HG02870 (cell line): ENCODE results near the gene VKORC1L1.
A peak's percentile ranks its signal among the peaks of the same experiment; 100 is the strongest.
"Not testable (repeated sequence)": the region's sequence is repeated elsewhere in the genome, so short reads cannot be mapped to it uniquely, and the experiment has no call there.

Experiments used
- ATAC-seq: cut with Tn5 transposase; IDR thresholded peaks from one replicate; pipeline ENCODE4 v1.9.1; 2021; ENCODE audit warnings: mild to moderate bottlenecking, moderate library complexity; ENCODE audit not compliant: unreplicated experiment

The VKORC1L1 gene

DNA sequence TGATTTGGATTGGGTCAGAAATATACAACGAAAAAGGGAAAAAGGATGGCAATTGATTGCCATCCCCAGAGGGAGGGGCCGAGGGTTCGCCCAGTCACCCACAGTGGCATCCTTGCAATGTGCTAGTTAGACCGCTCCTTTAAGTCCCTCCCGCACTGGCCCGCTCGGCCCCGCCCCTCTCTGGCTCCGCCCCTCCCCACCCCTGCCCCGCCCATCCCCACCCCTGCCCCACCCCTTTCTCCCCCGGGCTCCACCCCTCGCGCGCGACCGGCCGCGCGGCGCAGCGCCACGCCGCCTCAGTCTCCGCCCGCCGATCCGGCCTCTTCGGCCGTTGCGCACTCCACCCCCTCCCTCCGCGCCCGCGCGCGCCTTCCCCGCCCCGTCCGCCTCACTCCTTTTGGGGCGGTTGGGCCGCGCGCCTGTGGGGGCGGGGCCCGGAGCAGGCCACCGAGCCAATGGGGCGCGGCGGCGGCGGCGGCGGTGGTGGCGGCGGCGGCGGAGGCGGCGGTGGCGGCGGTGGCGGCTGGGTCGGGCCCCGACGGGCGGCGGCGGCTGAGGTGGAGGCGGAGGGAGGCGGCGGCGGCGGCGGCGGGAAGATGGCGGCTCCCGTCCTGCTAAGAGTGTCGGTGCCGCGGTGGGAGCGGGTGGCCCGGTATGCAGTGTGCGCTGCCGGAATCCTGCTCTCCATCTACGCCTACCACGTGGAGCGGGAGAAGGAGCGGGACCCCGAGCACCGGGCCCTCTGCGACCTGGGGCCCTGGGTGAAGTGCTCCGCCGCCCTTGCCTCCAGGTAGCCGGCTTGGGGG, at the start of gene VKORC1L1:
Gene VKORC1L1, plus strand, starts transcription at position 299 of the 806 bp plus-strand sequence. Its CDS starts 298 bp downstream, at position 597.
- ATAC-seq: peak; percentile 81

DNA sequence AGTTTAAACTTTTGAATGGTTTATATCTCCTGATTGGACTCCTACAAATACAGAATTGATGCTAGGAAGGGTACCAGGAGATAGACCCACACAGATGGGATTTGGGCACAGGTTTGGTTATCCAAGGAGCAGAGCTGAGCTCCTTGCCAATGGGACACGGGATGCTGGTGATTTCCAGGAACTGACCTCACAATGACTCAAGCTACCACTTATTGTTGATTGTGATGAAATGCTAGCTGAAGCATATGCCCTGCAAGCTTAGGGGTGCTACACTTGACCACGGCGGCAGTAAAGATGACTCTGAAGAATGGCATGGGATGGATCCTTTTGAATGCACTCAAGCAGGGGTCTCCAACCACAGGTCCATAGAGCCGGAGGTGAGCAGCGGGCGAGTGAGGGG, 45.5 kb upstream of the VKORC1L1 start:
- no peak for ATAC-seq

DNA sequence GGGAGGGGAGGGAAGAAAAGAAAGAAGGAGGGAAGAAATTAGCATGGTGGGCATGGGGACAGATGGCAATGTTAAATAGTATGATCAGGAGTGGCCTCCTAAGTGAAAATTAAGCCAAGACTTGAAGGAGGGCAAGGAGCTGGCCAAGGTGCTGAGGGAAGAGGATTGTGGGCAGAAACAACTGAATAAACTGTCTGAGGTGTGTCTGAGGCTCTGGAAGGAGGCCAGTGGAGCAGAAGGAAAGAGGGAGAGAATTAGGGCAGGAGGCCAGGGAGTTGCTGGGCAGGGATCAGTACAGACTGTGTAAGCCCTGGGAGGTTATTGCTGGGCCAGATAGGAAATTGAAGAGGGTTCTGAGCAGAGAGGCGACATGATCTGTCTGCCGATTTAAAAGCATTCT, 40.6 kb upstream of the VKORC1L1 start:
- ATAC-seq: no peak

DNA sequence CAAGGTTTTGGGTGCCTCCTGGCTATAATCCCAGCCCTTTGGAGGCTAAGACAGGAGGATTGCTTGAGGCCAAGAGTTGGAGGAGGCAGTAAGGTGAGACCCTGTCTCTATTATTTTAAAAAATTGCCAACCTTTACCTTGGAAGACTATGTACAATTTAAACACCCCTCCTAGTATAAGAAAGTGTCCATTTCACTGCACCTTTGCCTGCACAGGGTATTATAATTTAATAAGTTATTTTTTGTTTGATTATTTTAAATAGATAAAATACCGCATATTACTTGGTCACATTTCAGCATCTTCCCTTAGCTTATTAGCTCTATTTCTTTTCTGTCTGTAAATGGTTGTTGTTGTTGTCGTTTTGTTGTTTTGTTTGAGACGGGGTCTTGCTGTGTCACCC, 36.2 kb upstream of the VKORC1L1 start:
- ATAC-seq: not testable (repeated sequence)

DNA sequence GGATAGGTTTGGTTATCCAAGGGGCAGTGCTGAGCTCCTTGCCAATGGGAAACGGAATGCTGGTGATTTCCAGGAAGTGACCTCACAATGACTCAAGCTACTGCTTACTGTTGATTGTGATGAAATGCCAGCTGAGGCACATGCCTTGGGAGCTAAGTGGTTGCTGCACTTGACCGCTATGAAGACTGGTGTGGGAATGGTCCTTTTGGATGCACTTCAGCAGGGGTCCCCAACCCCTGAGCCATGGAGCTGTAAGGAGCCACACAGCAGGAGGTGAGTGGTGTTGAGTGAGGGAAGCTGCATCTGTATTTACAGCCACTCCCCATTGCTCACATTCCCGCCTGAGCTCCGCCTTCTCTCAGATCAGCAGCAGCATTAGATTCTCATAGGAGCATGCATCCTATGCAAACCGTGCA, 35.3 kb upstream of the VKORC1L1 start:
- ATAC-seq: not testable (repeated sequence)

DNA sequence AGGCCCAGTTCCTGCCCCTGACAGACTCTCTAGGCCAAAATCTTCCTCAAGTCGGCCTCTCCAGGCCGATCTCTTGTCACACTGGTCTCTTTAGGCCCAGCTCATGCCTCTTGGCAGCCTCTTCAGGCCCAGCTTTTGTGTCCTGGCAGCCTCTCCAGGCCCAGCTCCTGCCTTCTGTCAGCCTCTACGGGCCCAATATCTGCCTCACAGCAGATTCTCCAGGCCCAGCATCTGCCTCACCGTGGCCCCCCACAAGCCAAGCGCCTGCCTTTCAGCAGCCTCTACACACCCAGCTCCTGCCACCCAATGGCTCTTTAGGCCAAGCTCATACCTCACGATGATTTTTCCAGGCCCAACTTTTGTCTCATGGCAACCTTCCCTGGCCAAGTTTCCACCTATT, 33.0 kb upstream of the VKORC1L1 start:
- ATAC-seq: no peak

DNA sequence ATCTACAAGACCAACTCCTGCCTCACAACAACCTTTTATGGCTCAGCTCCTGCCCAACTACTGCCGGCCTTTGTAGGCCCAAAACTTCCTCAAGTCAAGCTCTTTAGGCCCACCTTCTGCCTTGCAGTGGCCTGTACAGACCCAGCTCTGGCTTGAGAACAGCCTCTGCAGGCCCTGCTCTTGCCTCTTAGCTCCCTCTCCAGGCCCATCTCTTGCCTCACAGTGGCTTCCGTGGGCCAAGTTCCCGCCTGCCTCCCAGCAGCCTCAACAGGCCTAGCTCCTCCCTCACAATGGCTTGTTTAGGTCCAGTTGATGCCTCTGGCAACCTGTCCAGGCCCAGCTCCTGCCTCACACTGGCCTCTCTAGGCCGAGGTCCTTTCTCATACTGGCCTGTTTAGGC, 32.4 kb upstream of the VKORC1L1 start:
- ATAC-seq: peak; percentile 89

DNA sequence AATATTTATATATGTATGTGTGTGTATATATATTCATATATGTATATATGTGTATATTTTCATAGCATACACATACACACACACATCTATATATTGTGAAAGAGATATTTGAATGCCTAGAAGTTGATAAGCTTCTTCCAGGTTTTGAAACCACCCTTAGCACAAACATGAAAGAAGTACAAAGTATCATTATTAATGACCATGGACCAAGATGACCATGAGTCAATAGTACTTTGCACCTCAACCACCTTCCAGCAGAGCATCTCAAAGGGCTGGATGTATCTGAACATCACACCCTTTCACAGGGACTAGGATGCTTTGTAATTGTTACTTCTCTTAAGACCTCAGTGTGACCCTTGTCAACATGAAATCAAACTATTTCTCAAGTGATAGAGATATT, 29.3 kb upstream of the VKORC1L1 start:
- ATAC-seq: not testable (repeated sequence)

DNA sequence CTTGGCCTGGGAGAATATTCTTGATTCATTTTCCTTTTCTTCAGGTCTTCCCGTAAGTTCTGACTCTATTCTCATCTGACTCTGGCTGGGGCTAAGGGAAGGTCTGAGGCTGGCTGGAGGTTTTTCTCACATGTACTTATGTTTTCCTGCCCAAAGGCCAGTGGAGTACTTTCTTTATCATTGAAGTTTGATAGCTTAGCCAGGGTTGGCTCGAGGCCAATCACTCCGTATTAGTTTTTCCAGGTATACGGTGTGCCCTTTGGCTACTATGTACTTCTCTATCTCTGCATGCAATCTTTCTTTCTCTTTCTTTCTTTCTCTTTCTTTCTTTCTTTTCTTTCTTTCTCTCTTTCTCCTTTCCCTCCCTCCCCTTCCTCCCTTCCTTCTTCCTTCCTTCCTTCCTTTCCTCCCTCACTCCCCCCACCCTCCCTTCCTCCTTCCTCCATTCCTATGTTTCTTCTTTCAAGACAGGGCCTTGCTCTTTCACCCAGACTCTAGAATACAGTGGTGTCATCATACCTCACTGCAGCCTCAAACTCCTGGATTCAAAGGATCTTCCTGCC, 26.8 kb upstream of the VKORC1L1 start:
- ATAC-seq: no peak

DNA sequence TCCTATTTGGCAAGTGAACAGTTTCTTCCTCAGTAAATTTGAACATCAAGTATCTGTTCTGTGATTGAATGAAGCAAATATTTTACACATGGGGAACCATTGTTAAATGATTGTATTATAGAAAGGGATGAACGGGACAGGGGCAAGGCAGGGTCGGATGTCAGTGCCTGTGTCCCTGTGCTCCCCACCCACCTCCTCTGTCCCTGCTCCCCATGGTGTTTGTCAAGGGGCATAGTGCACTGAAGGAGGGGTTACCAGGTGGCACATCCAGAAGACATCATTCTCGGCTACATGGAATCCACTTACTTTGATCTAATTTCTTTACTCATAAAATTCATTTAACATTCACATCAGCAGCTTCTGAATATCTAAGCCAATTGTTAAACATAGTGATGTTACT, 19.4 kb upstream of the VKORC1L1 start:
- ATAC-seq: not testable (repeated sequence)

DNA sequence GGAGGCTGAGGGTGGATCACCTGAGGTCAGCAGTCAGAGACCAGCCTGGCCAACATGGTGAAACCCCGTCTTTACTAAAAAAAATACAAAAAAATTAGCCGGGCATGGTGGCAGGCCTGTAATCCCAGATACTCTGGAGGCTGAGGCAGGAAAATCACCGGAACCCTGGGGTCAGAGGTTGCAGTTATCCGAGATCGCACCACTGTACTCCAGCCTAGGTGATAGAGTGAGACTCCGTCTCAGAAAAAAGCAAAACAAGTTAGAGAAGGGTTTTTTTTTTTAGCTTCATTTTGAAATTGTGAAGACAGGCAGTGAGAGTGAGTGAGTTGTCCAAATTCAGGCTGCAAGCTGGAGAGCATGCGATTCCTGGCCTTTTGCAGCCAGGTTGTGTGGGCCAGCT, 19.0 kb upstream of the VKORC1L1 start:
- not testable (repeated sequence) for ATAC-seq

DNA sequence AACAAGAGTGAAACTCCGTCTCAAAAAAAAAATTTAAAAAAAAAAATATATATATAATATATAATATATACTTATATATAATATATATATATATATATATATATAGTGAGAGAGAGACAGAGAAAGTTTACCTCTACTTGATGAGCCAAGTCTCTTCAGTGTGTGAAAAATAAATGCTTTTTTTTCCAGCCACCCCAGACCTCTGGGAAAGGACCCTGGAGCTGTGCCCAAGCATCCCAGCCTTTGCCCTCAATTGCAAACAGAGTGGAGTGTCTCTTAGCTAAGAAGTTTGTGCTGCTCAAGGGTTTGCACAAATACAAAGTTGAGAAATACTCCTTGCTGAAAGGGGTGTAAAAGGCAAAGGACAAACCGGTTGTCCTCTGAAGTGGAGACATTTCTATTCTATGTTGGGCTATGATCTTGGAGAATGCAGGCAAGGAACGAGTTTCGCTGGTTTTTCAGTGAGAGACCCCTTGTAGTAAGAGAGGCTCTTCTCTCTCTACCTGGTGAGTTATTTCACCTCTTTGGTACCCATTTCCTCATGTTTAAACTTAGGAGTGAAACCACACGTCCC, 15.5 kb upstream of the VKORC1L1 start:
- ATAC-seq: not testable (repeated sequence)

DNA sequence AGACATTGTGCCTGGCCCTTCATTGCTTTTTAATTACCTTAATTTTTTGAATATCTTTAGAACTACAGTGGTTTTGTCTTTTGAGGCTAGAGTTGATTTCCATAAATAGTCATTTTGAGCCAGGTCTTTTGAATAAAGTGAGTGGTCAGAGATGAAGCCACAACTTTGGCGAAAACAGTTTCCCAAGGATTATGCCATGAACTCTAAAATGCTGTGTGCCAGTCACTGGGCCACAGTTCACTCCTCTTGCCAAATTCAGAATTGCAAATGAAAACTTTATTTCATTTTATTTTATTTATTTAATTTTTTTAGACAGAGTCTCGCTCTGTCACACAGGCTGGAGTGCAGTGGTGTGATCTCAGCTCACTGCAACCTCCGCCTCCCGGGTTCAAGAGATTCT, 14.2 kb upstream of the VKORC1L1 start:
- not testable (repeated sequence) for ATAC-seq

DNA sequence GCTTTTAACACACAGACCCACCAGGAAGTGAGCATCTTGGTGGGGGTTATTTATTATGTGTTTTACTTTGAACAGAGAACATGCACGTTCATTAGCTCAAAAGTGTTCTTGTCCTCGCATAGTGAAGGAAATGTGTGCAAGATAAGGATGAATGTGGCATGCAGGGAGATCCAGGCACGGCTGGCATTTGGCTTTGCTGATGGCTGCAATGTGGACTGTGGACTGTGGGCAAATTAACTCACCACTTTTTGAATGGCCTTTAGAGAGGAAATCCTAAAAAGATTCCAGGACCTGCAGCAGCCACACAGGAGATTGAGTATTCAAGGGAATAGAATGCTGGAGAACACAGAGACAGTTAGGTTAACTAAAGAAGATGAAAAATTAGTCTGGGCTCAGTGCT, 6.6 kb upstream of the VKORC1L1 start:
- ATAC-seq: not testable (repeated sequence)

DNA sequence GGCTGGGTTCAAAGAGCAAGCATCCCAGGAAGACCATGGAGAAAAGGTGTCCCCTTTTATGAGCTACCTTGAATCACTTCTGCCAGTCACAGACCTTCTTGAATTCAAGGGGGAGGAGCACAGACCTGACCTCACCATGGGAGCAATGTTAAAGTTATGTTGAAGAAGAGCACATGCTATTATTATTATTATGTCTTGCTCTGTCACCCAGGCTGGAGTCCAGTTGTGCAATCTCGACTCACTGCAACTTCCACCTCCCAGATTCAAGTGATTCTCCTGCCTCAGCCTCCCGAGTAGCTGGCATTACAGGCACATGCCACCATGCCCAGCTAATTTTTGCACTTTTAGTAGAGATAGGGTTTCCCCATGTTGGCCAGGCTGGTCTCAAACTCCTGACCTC, 5.2 kb upstream of the VKORC1L1 start:
- ATAC-seq: not testable (repeated sequence)

DNA sequence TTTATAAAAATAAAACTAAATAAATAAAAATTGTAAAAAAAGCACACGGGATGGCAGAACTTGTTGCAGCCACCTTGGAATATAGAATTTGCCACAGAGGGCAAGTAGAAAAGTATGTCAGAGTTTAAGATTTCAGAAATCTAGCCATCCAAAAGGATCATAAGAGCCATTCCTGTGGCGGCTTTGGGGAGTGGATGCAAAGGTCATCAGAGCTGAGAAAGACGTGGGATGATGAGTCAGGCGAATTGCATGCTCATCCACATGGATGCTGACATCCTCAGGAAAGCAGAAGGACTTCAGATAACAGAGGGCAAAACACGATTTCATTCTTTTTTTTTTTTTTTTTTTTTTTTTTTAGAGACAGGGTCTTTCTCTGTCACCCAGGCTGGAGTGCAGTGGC, 3.6 kb upstream of the VKORC1L1 start:
- ATAC-seq: not testable (repeated sequence)

DNA sequence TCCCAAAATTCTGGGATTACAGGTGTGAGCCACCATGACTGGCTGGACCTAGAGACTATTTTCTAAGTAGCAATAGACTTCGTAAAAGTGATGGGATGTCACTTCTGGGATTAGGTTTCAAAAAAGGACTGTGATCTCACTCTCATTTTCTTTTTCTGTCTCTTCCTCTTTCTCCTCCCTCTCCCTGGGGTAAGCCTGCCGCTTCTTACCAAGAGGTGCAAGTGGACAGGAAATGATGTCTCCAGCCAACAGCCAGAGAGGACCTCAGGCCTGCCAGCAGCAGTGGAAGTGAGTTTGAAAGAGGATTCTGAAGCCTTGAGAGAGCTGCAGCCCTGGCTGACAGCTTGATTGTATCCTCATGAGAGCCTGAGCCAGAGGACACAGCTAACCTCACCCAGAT, 1.4 kb upstream of the VKORC1L1 start:
- not testable (repeated sequence) for ATAC-seq

DNA sequence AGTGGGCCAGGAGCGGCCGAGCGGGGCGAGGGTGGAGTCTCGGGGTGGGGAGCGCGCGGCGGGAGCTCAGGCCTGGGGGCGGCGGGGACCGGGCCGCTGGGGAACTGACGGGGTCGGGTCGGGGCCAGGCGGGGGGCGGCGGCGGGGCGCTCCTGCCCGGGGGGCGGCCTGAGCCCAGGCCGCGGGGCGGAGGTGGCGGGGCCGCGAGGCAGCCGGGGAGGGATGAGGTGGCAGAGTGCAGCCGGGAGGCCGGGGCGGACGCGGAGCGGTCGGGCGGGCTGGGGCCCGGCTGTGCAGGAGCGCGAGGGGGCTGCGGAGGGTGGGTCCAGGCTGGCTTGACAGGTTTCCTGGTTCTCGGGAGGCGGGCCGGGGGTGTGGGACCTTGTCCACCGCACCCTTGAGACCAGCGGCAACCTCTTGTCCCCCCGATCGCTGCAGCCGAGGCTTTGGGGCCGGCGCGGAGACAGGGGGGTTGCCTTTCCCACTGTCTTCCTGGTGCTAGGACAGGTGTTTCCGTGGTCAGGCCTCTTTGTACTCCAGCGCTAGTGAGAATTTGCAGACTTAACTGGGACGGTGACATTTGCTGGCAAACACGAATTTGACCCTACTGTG, 814 bp downstream of the VKORC1L1 start:
- peak; percentile 27 for ATAC-seq

DNA sequence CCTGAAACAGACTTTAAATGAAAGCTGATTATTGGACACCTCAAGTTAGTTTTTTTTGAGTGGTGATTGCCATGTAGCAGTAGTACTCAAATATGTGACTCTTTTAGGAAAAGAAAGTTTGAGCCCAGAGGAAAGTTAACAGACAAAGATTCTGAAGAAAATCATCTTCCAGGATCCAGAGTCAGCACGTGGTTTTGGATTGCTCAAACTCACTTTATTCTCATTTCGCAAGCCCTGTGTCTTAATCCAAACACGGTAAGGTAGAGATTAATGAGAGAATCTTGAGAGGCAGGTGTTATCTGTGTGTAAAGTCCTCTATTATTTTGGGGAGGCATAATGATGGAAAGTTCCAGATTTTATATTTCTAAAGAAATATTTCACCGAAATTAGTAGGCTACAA, 2.8 kb downstream of the VKORC1L1 start:
- ATAC-seq: not testable (repeated sequence)

DNA sequence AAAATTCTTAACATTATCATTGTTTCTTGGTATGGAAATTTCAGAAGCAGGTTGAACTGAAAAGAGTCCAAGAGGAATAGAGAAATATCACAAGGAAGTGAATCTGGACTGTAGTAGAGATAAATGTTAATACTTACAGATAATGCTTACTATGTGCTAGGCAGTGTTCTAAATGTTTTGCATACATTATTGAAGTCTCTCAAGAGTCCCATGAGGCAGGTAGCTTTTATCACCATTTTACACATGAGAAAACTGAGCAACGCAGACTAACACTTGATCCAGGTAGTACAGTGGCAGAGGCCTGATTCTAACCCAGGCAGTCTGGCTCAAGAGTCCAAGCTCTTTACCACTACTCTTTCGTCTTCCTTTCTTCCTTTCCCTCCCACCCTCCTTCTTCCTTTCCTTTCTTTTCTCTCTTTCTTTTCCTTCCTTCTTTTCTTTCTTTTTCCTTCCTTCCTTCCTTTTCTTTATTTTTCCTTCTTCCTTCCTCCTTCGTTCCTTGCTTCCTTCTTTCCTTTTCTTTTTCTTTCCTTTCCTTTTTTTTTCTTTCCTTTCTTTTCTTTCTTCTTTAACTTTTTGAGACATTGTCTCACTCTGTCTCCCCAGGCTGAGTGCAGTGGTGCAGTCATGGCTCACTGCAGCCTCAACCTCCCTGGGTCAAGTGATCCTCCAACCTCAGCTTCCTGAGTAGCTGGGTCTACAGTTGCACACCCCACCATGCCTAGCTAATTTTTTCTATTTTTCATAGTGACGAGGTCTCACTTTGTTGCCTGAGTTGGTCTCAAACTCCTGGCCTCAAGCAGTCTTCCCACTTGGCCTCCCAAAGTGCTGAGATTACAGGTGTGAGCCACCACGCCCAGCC, 6.6 kb downstream of the VKORC1L1 start:
- ATAC-seq: not testable (repeated sequence)

DNA sequence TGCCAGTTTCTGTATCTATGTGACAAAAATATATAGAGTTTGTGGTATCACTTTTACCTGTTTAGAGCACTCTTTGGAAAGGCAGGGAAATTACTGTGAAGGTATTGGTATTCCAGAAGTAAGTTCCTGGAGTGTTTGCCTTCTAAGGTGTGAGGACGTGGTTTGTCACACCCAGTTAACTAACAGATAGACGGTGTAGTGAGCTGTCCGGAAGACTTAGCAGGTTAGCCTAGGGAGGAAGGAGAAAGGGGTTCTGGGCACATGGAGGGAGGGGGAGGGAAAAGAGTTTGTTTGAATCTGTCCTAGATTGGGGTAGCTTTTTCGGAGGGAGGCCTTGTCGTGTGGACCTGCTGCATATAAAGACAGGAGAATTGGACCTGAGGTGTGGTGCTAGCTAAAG, 7.4 kb downstream of the VKORC1L1 start:
- ATAC-seq: not testable (repeated sequence)
